Measurements from ENCODE around the gene CXCR6.

The CXCR6 gene

GRCh38 chr3:45911511-45912226 lies 31.6 kb upstream of the CXCR6 start:
- no peaks in the 10 kb centered on the region for H3K27me3 ChIP-seq (ENCODE audit: control insufficient read depth, insufficient read depth, low read length)

GRCh38 chr3:45912435-45912834 lies 30.8 kb upstream of the CXCR6 start:
- peaks cover 22% of the 10 kb centered on the region for H3K4me1 ChIP-seq (ENCODE audit: control insufficient read depth, insufficient read depth, low read length)

More at GRCh38 chr3:45911511-45912226, 31.6 kb upstream of the CXCR6 start:
- no peak overlapping the region for H3K4me2 ChIP-seq (ENCODE audit: low read length)
- H3K36me3 ChIP-seq (ENCODE audit: insufficient read depth, low read length), result no peaks in the 10 kb centered on the region
- H3K4me1 ChIP-seq (ENCODE audit: control insufficient read depth, insufficient read depth, low read length), result peaks cover 30% of the 10 kb centered on the region
- no peak overlapping the region for H3K4me3 ChIP-seq (ENCODE audit: low read length)
- H3K9me3 ChIP-seq (replicated peaks; ENCODE audit: low read length), result no peaks in the 10 kb centered on the region
- no peak overlapping the region for H3K9ac ChIP-seq (ENCODE audit: low read depth, low read length)

GRCh38 chr3:45914362-45915058 lies 28.8 kb upstream of the CXCR6 start:
- no peaks in the 10 kb centered on the region for H3K9me3 ChIP-seq (replicated peaks; ENCODE audit: low read length)

More at GRCh38 chr3:45912435-45912834, 30.8 kb upstream of the CXCR6 start:
- H3K9me3 ChIP-seq (replicated peaks; ENCODE audit: low read length), result no peaks in the 10 kb centered on the region
- H3K4me2 ChIP-seq (ENCODE audit: low read length), result no peak overlapping the region
- H3K36me3 ChIP-seq (ENCODE audit: insufficient read depth, low read length), result no peaks in the 10 kb centered on the region
- no peak overlapping the region for H3K9ac ChIP-seq (ENCODE audit: low read depth, low read length)
- H3K27me3 ChIP-seq (ENCODE audit: control insufficient read depth, insufficient read depth, low read length), result no peaks in the 10 kb centered on the region
- no peak overlapping the region for H3K4me3 ChIP-seq (ENCODE audit: low read length)

DNA sequence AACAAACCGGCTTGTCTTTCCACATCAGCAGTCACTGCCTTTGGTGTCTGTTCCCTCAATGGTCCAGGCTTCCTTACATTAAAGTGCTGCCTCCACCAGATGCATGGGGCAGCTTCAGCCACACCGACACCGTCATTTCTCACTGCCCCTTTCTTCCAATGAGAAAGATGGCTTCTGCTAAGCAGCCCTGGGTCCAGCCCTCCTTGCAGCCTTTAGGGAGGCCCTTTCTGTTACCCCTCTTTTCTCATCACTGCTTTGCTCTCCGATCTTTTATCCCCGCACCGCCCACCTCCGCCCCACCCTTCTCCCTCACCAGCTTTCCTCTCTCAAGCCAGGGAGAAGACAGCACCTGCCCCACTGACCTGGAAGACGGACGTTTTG lies 28.2 kb upstream of the CXCR6 start:
- Histone ChIP-seq H3K9ac (ENCODE audit: low read depth, low read length) (no peak overlapping the region), H3K4me2 (ENCODE audit: low read length) (no peak overlapping the region)

More at GRCh38 chr3:45914362-45915058, 28.8 kb upstream of the CXCR6 start:
- H3K4me3 ChIP-seq (ENCODE audit: low read length), result no peak overlapping the region
- H3K4me1 ChIP-seq (ENCODE audit: control insufficient read depth, insufficient read depth, low read length), result peaks cover 11% of the 10 kb centered on the region
- H3K9ac ChIP-seq (ENCODE audit: low read depth, low read length), result no peak overlapping the region
- no peaks in the 10 kb centered on the region for H3K36me3 ChIP-seq (ENCODE audit: insufficient read depth, low read length)
- H3K27me3 ChIP-seq (ENCODE audit: control insufficient read depth, insufficient read depth, low read length), result no peaks in the 10 kb centered on the region
- H3K4me2 ChIP-seq (ENCODE audit: low read length), result no peak overlapping the region

GRCh38 chr3:45915518-45916231 lies 27.6 kb upstream of the CXCR6 start:
- H3K9ac ChIP-seq (ENCODE audit: low read depth, low read length), result no peak overlapping the region
- no peaks in the 10 kb centered on the region for H3K36me3 ChIP-seq (ENCODE audit: insufficient read depth, low read length)
- no peaks in the 10 kb centered on the region for H3K27me3 ChIP-seq (ENCODE audit: control insufficient read depth, insufficient read depth, low read length)
- H3K9me3 ChIP-seq (replicated peaks; ENCODE audit: low read length), result no peaks in the 10 kb centered on the region
- peak overlapping the region; percentile 19 for H3K4me3 ChIP-seq (ENCODE audit: low read length)
- H3K4me1 ChIP-seq (ENCODE audit: control insufficient read depth, insufficient read depth, low read length), result peaks cover 11% of the 10 kb centered on the region
- H3K4me2 ChIP-seq (ENCODE audit: low read length), result peak overlapping the region; percentile 58

More for the DNA sequence above, 28.2 kb upstream of the CXCR6 start:
- Histone ChIP-seq H3K4me3 (ENCODE audit: low read length) (no peak overlapping the region), H3K27me3 (ENCODE audit: control insufficient read depth, insufficient read depth, low read length) (no peaks in the 10 kb centered on the region), H3K4me1 (ENCODE audit: control insufficient read depth, insufficient read depth, low read length) (peaks cover 11% of the 10 kb centered on the region), H3K36me3 (ENCODE audit: insufficient read depth, low read length) (no peaks in the 10 kb centered on the region), H3K9me3 (replicated peaks; ENCODE audit: low read length) (no peaks in the 10 kb centered on the region)

DNA sequence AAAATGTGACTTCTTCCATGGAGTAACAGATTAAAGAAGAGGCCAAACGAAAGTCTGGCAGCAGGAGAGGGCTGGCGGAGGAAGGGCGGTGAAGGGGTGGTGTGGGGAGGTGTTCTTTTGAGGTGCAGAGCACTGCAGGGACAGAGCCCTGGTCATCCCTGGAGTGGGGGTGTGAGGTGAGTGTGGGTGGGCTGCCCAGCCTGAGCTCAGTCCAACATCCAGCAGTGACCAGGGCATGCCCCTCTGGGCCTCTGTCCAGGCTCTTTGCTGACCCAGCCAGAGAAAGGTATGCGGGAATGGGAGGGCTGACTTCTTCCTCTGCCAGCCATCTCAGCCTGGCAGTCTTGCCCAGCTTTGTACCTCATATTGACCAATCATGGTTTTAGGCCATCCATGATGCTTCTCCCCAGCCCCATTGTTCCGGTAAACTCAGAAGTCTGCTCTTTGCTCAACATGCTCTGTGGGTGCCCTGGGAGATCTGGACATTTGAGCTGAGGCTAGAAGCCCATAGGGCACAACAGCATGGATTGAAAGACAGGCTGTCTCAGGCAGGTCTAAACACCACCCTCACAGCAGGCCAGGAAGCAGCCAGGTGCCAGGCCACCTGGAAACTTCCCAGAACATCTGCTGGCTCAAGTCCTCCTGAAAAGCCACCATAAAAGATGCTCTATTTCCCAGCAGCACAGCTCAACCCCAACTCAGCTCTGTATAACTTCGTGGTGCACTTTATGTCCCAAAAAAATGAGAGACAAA lies 25.9 kb upstream of the CXCR6 start:
- H3K4me2 ChIP-seq (ENCODE audit: low read length), result no peak overlapping the region
- H3K36me3 ChIP-seq (ENCODE audit: insufficient read depth, low read length), result no peaks in the 10 kb centered on the region
- H3K9ac ChIP-seq (ENCODE audit: low read depth, low read length), result no peak overlapping the region
- H3K4me3 ChIP-seq (ENCODE audit: low read length), result no peak overlapping the region
- no peaks in the 10 kb centered on the region for H3K27me3 ChIP-seq (ENCODE audit: control insufficient read depth, insufficient read depth, low read length)
- H3K4me1 ChIP-seq (ENCODE audit: control insufficient read depth, insufficient read depth, low read length), result peaks cover 11% of the 10 kb centered on the region
- no peaks in the 10 kb centered on the region for H3K9me3 ChIP-seq (replicated peaks; ENCODE audit: low read length)

GRCh38 chr3:45921158-45922038 lies 21.9 kb upstream of the CXCR6 start:
- no peaks in the 10 kb centered on the region for H3K9me3 ChIP-seq (replicated peaks; ENCODE audit: low read length)
- no peak overlapping the region for H3K4me2 ChIP-seq (ENCODE audit: low read length)
- H3K4me1 ChIP-seq (ENCODE audit: control insufficient read depth, insufficient read depth, low read length), result no peaks in the 10 kb centered on the region
- no peaks in the 10 kb centered on the region for H3K27me3 ChIP-seq (ENCODE audit: control insufficient read depth, insufficient read depth, low read length)
- no peak overlapping the region for H3K4me3 ChIP-seq (ENCODE audit: low read length)
- H3K9ac ChIP-seq (ENCODE audit: low read depth, low read length), result no peak overlapping the region
- H3K36me3 ChIP-seq (ENCODE audit: insufficient read depth, low read length), result peaks cover 7% of the 10 kb centered on the region

- no peak overlapping the region for H3K9ac ChIP-seq (ENCODE audit: low read depth, low read length)
- H3K9me3 ChIP-seq (replicated peaks; ENCODE audit: low read length), result no peaks in the 10 kb centered on the region
- no peaks in the 10 kb centered on the region for H3K27me3 ChIP-seq (ENCODE audit: control insufficient read depth, insufficient read depth, low read length)
- H3K4me2 ChIP-seq (ENCODE audit: low read length), result no peak overlapping the region
- no peaks in the 10 kb centered on the region for H3K4me1 ChIP-seq (ENCODE audit: control insufficient read depth, insufficient read depth, low read length)
- H3K36me3 ChIP-seq (ENCODE audit: insufficient read depth, low read length), result peaks cover 7% of the 10 kb centered on the region
- no peak overlapping the region for H3K4me3 ChIP-seq (ENCODE audit: low read length)
These were observed 21.3 kb upstream of the CXCR6 start for GRCh38 chr3:45922039-45922326.

GRCh38 chr3:45922950-45923590 lies 20.2 kb upstream of the CXCR6 start:
- Histone ChIP-seq H3K9ac (ENCODE audit: low read depth, low read length) (no peak overlapping the region), H3K27me3 (ENCODE audit: control insufficient read depth, insufficient read depth, low read length) (no peaks in the 10 kb centered on the region), H3K4me2 (ENCODE audit: low read length) (no peak overlapping the region), H3K4me1 (ENCODE audit: control insufficient read depth, insufficient read depth, low read length) (peaks cover 8% of the 10 kb centered on the region), H3K9me3 (replicated peaks; ENCODE audit: low read length) (no peaks in the 10 kb centered on the region), H3K4me3 (ENCODE audit: low read length) (no peak overlapping the region), H3K36me3 (ENCODE audit: insufficient read depth, low read length) (peaks cover 11% of the 10 kb centered on the region)

- Histone ChIP-seq H3K4me3 (ENCODE audit: low read length) (no peak overlapping the region), H3K27me3 (ENCODE audit: control insufficient read depth, insufficient read depth, low read length) (no peaks in the 10 kb centered on the region), H3K4me2 (ENCODE audit: low read length) (no peak overlapping the region), H3K4me1 (ENCODE audit: control insufficient read depth, insufficient read depth, low read length) (peaks cover 15% of the 10 kb centered on the region), H3K9me3 (replicated peaks; ENCODE audit: low read length) (no peaks in the 10 kb centered on the region), H3K36me3 (ENCODE audit: insufficient read depth, low read length) (peaks cover 11% of the 10 kb centered on the region), H3K9ac (ENCODE audit: low read depth, low read length) (no peak overlapping the region)
These were observed 19.5 kb upstream of the CXCR6 start for GRCh38 chr3:45923755-45924154.
